A549 (cell line): ENCODE data around the gene MYMK. TPM values are rescaled to one million over a fixed set of nuclear protein-coding genes. Genes with fewer than 3 reads are reported as not detected.

ENCODE experiments used
- EHF ChIP-seq: fragments of 250-450 bp; sonication (Bioruptor Pico); IDR thresholded peaks from 2 replicates; pipeline ENCODE4 v1.5.0; 2020; ENCODE audit warnings: mild to moderate bottlenecking
- ZSCAN20 ChIP-seq: fragments of 250-450 bp; sonication (Bioruptor Pico); IDR thresholded peaks from 2 replicates; pipeline ENCODE4 v1.8.0; 2022; ENCODE audit warnings: mild to moderate bottlenecking, moderate library complexity
- polyA plus RNA-seq, 4 experiments: library from polyadenylated mRNA; depleted of rRNA in 3 of 4; stranded (reverse); fragments of >200 nt; fragmentation: RNase III in 1 of 4; extraction: RNeasy Plus Mini Kit Qiagen cat#74134 plus additional on column Dnase treatment in 1 of 4; gene quantifications; 2 replicates in 3 of 4; 3 replicates in 1 of 4; pipeline ENCODE4 v1.2.3, GENCODE V29; 2011 to 2017
- TF ChIP-seq, protein P1 (sequence below): fragments of 150-350 bp; IDR thresholded peaks from 2 replicates; pipeline ENCODE4 v1.6.1; 2014; ENCODE audit warnings: low read depth, mild to moderate bottlenecking, low read length
- TF ChIP-seq, protein P2 (sequence below): fragments of 250-450 bp; sonication (Bioruptor Pico); IDR thresholded peaks from 2 replicates; pipeline ENCODE4 v1.5.0; 2021; ENCODE audit warnings: mild to moderate bottlenecking, moderate library complexity, borderline replicate concordance

Gene MYMK
- polyA plus RNA-seq, 2 of the 4 experiments (the other 2 are of a cell fraction): not detected

DNA sequence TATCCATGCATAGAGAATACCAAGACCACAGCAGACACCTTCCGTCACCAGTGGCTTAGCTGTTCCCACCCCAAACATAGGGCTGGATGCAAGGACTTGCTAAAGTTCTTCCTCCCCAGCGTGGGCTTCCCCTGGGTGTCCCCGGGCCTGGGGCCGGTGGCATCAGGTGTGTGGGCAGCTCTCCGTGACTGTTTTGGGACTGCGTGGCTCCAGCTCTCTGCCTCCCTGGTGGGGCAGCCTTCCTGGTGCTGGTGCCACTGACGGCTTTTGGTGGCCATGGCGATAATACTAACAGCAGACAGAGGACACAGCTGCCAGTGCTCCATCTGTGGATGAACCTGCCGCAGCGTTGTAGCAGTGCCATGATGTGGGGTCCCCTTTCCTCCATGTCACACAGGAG, 60.1 kb downstream of the MYMK start (continued):
- TF ChIP-seq, protein P1, sequence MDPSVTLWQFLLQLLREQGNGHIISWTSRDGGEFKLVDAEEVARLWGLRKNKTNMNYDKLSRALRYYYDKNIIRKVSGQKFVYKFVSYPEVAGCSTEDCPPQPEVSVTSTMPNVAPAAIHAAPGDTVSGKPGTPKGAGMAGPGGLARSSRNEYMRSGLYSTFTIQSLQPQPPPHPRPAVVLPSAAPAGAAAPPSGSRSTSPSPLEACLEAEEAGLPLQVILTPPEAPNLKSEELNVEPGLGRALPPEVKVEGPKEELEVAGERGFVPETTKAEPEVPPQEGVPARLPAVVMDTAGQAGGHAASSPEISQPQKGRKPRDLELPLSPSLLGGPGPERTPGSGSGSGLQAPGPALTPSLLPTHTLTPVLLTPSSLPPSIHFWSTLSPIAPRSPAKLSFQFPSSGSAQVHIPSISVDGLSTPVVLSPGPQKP: no peak
- TF ChIP-seq, protein P2, sequence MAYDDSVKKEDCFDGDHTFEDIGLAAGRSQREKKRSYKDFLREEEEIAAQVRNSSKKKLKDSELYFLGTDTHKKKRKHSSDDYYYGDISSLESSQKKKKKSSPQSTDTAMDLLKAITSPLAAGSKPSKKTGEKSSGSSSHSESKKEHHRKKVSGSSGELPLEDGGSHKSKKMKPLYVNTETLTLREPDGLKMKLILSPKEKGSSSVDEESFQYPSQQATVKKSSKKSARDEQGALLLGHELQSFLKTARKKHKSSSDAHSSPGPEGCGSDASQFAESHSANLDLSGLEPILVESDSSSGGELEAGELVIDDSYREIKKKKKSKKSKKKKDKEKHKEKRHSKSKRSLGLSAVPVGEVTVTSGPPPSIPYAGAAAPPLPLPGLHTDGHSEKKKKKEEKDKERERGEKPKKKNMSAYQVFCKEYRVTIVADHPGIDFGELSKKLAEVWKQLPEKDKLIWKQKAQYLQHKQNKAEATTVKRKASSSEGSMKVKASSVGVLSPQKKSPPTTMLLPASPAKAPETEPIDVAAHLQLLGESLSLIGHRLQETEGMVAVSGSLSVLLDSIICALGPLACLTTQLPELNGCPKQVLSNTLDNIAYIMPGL (CRISPR knock-in tag): no peak
- TF ChIP-seq ZSCAN20 (CRISPR knock-in tag) (no peak), EHF (CRISPR knock-in tag) (no peak)
- TF ChIP-seq, all 56 proteins: peak for 0

Other genes with a start within 250 kb of the MYMK start
- not detected in 2 replicates for gene ABO, start 249.8 kb downstream of the MYMK start, polyA plus RNA-seq (2011; rRNA removed)
- gene ABO, start 249.8 kb downstream of the MYMK start, polyA plus RNA-seq (2017; fragmentation: RNase III; extraction: RNeasy Plus Mini Kit Qiagen cat#74134 plus additional on column Dnase treatment): not detected in 3 replicates
- gene SURF6, start 188.8 kb downstream of the MYMK start, polyA plus RNA-seq (2011; rRNA removed): 7.1 and 10.5 TPM in 2 replicates
- gene SURF6, start 188.8 kb downstream of the MYMK start, polyA plus RNA-seq (2017; fragmentation: RNase III; extraction: RNeasy Plus Mini Kit Qiagen cat#74134 plus additional on column Dnase treatment): 23.0 to 26.8 TPM (median 25.1 TPM) in 3 replicates
- gene MED22, start 176.8 kb downstream of the MYMK start, polyA plus RNA-seq (2011; rRNA removed): 15.7 and 18.4 TPM in 2 replicates
- 20.4 to 22.8 TPM (median 22.0 TPM) in 3 replicates for gene MED22, start 176.8 kb downstream of the MYMK start, polyA plus RNA-seq (2017; fragmentation: RNase III; extraction: RNeasy Plus Mini Kit Qiagen cat#74134 plus additional on column Dnase treatment)
- gene RPL7A, start 176.7 kb downstream of the MYMK start, polyA plus RNA-seq (2011; rRNA removed): 2,218 and 2,405 TPM in 2 replicates
- gene RPL7A, start 176.7 kb downstream of the MYMK start, polyA plus RNA-seq (2017; fragmentation: RNase III; extraction: RNeasy Plus Mini Kit Qiagen cat#74134 plus additional on column Dnase treatment): 2,511 to 2,766 TPM (median 2,608 TPM) in 3 replicates
- gene SURF1, start 168.5 kb downstream of the MYMK start, polyA plus RNA-seq (2011; rRNA removed): 47.5 and 63.0 TPM in 2 replicates
- gene SURF1, start 168.5 kb downstream of the MYMK start, polyA plus RNA-seq (2017; fragmentation: RNase III; extraction: RNeasy Plus Mini Kit Qiagen cat#74134 plus additional on column Dnase treatment): 25.3 to 28.6 TPM (median 27.7 TPM) in 3 replicates
- 15.4 and 25.2 TPM in 2 replicates for gene SURF2, start 168.4 kb downstream of the MYMK start, polyA plus RNA-seq (2011; rRNA removed)
- gene SURF2, start 168.4 kb downstream of the MYMK start, polyA plus RNA-seq (2017; fragmentation: RNase III; extraction: RNeasy Plus Mini Kit Qiagen cat#74134 plus additional on column Dnase treatment): 34.9 to 36.9 TPM (median 35.6 TPM) in 3 replicates
- gene SURF4, start 148.9 kb downstream of the MYMK start, polyA plus RNA-seq (2011; rRNA removed): 169 and 174 TPM in 2 replicates
- gene SURF4, start 148.9 kb downstream of the MYMK start, polyA plus RNA-seq (2017; fragmentation: RNase III; extraction: RNeasy Plus Mini Kit Qiagen cat#74134 plus additional on column Dnase treatment): 140 to 159 TPM (median 158 TPM) in 3 replicates
- 1.1 and 1.6 TPM in 2 replicates for gene STKLD1, start 148.6 kb downstream of the MYMK start, polyA plus RNA-seq (2011; rRNA removed)
- 0.29 to 1.4 TPM (median 1.2 TPM) in 3 replicates for gene STKLD1, start 148.6 kb downstream of the MYMK start, polyA plus RNA-seq (2017; fragmentation: RNase III; extraction: RNeasy Plus Mini Kit Qiagen cat#74134 plus additional on column Dnase treatment)
- 20.6 and 25.8 TPM in 2 replicates for gene REXO4, start 106.9 kb downstream of the MYMK start, polyA plus RNA-seq (2011; rRNA removed)
- gene REXO4, start 106.9 kb downstream of the MYMK start, polyA plus RNA-seq (2017; fragmentation: RNase III; extraction: RNeasy Plus Mini Kit Qiagen cat#74134 plus additional on column Dnase treatment): 30.3 to 31.7 TPM (median 31.0 TPM) in 3 replicates
- 0.80 and 1.2 TPM in 2 replicates for gene ADAMTS13, start 102.6 kb downstream of the MYMK start, polyA plus RNA-seq (2011; rRNA removed)
- gene ADAMTS13, start 102.6 kb downstream of the MYMK start, polyA plus RNA-seq (2017; fragmentation: RNase III; extraction: RNeasy Plus Mini Kit Qiagen cat#74134 plus additional on column Dnase treatment): 0.94 to 1.7 TPM (median 0.98 TPM) in 3 replicates
- gene CACFD1, start 65.0 kb downstream of the MYMK start, polyA plus RNA-seq (2011; rRNA removed): 6.2 and 8.0 TPM in 2 replicates
- gene CACFD1, start 65.0 kb downstream of the MYMK start, polyA plus RNA-seq (2017; fragmentation: RNase III; extraction: RNeasy Plus Mini Kit Qiagen cat#74134 plus additional on column Dnase treatment): 3.1 to 5.2 TPM (median 5.0 TPM) in 3 replicates
- 3.7 and 4.6 TPM in 2 replicates for gene SLC2A6, start 45.9 kb downstream of the MYMK start, polyA plus RNA-seq (2011; rRNA removed)
- 15.4 to 21.2 TPM (median 20.5 TPM) in 3 replicates for gene SLC2A6, start 45.9 kb downstream of the MYMK start, polyA plus RNA-seq (2017; fragmentation: RNase III; extraction: RNeasy Plus Mini Kit Qiagen cat#74134 plus additional on column Dnase treatment)
- not detected in 2 replicates for gene ADAMTSL2, start 9.7 kb upstream of the MYMK start, polyA plus RNA-seq (2011; rRNA removed)
- not detected in 3 replicates for gene ADAMTSL2, start 9.7 kb upstream of the MYMK start, polyA plus RNA-seq (2017; fragmentation: RNase III; extraction: RNeasy Plus Mini Kit Qiagen cat#74134 plus additional on column Dnase treatment)
- gene FAM163B, start 84.4 kb upstream of the MYMK start, polyA plus RNA-seq (2011; rRNA removed): not detected in 2 replicates
- not detected in 3 replicates for gene FAM163B, start 84.4 kb upstream of the MYMK start, polyA plus RNA-seq (2017; fragmentation: RNase III; extraction: RNeasy Plus Mini Kit Qiagen cat#74134 plus additional on column Dnase treatment)
- not detected in 2 replicates for gene DBH, start 111.4 kb upstream of the MYMK start, polyA plus RNA-seq (2011; rRNA removed)
- gene DBH, start 111.4 kb upstream of the MYMK start, polyA plus RNA-seq (2017; fragmentation: RNase III; extraction: RNeasy Plus Mini Kit Qiagen cat#74134 plus additional on column Dnase treatment): not detected in 3 replicates
- 0.08 and 0.09 TPM in 2 replicates for gene SARDH, start 213.4 kb upstream of the MYMK start, polyA plus RNA-seq (2011; rRNA removed)
- gene SARDH, start 213.4 kb upstream of the MYMK start, polyA plus RNA-seq (2017; fragmentation: RNase III; extraction: RNeasy Plus Mini Kit Qiagen cat#74134 plus additional on column Dnase treatment): 0.05 TPM in 1 of 3 replicates, not detected in the others